HepG2 (cell line): Measurements from ENCODE around the gene EHBP1. TPM values are rescaled to one million over a fixed set of nuclear protein-coding genes. Genes with fewer than 3 reads are reported as not detected.

Experiments
- ATAC-seq: fragments of 200-7000 bp; cut with Tn5 transposase; 3 replicates; pipeline ENCODE4 v1.9.1; 2020; ENCODE audit warnings: mild to moderate bottlenecking, moderate library complexity
- BruUV-seq: library from RNA; stranded (reverse); fragments of 400-500 nt; replicated peaks from 2 replicates; lab custom pipeline; 2021; lab: Mats Ljungman, UMichigan
- CTCF ChIA-PET: fragments of 300-600 bp; formaldehyde crosslinking; extraction: SDS; loops from one replicate; lab custom pipeline; 2021; ENCODE audit warnings: low total read pairs, inconsistent platforms, low intra/inter-chr PET ratio; lab: Yijun Ruan, JAX
- POLR2A ChIA-PET: fragments of 350-600 bp; sonication (Branson Sonifier 250); formaldehyde crosslinking; loops from one replicate; lab custom pipeline; 2020; ENCODE audit warnings: antibody characterized with exemption, inconsistent platforms; lab: Yijun Ruan, JAX
- DNase-seq: peaks from one replicate; pipeline ENCODE4 v3.0.0-alpha.2; 2015; ENCODE audit warnings: low spot score
- FAIRE-seq: peaks from 3 replicates; lab custom pipeline; 2011; peaks lifted over from hg19 to GRCh38; lab: Jason Lieb, UNC
- H2AFZ ChIP-seq: one replicate; pipeline ENCODE4 v1.6.1; 2011; ENCODE audit warnings: low read length, inconsistent platforms
- H3K27ac ChIP-seq: fragments of 300-600 bp; 3 replicates; pipeline ENCODE4 v1.8.0; 2011; ENCODE audit warnings: mixed run types, mild to moderate bottlenecking, mixed read lengths, low read length, inconsistent platforms; ENCODE audit not compliant: insufficient read depth; ENCODE audit errors: extremely low read length
- H3K27me3 ChIP-seq, 2 experiments: fragments of 200-600 bp in 1 of 2; 2 replicates in 1 of 2; 3 replicates in 1 of 2; pipeline versions ENCODE4 v1.6.0 to v1.8.0; 2011; ENCODE audit warnings: low read length in 2 of 2, mild to moderate bottlenecking in 2 of 2, moderate library complexity in 2 of 2, inconsistent platforms in 1 of 2; ENCODE audit not compliant: insufficient read depth in 2 of 2, control insufficient read depth in 1 of 2
- H3K36me3 ChIP-seq, 2 experiments: fragments of 200-600 bp in 1 of 2; replicated peaks in 1 of 2; 2 replicates in 1 of 2; 3 replicates in 1 of 2; pipeline versions ENCODE4 v1.5.1 to v1.8.0; 2011; ENCODE audit warnings: low read length in 2 of 2, inconsistent platforms in 1 of 2; ENCODE audit not compliant: insufficient read depth in 2 of 2, control insufficient read depth in 1 of 2
- H3K4me1 ChIP-seq: 2 replicates; pipeline ENCODE4 v1.5.1; 2012; ENCODE audit warnings: low read length, inconsistent platforms; ENCODE audit not compliant: insufficient read depth
- H3K4me2 ChIP-seq: 2 replicates; pipeline ENCODE4 v1.6.0; 2011; ENCODE audit warnings: low read depth, low read length, inconsistent platforms
- H3K4me3 ChIP-seq, 3 experiments: fragments of 200-600 bp in 1 of 3; sonication (generic), shearing (Covaris generic) in 1 of 3; replicated peaks in 1 of 3; 2 replicates each; pipeline ENCODE4 v1.5.1; 2011 to 2016; ENCODE audit warnings: low read length in 3 of 3, inconsistent platforms in 2 of 3, low read depth in 2 of 3, mild to moderate bottlenecking in 2 of 3, control low read depth in 1 of 3, mixed read lengths in 1 of 3; ENCODE audit not compliant: insufficient read depth in 1 of 3
- H3K79me2 ChIP-seq: one replicate; pipeline ENCODE4 v1.6.1; 2011; ENCODE audit warnings: low read length, inconsistent platforms; ENCODE audit not compliant: insufficient read depth
- H3K9ac ChIP-seq: 2 replicates; pipeline ENCODE4 v1.6.0; 2011; ENCODE audit warnings: mild to moderate bottlenecking, low read depth, low read length, inconsistent platforms; ENCODE audit not compliant: insufficient read depth
- H3K9me3 ChIP-seq: 2 replicates; pipeline ENCODE4 v1.5.1; 2012; ENCODE audit warnings: mild to moderate bottlenecking, low read length
- H4K20me1 ChIP-seq: 2 replicates; pipeline ENCODE4 v1.6.0; 2011; ENCODE audit warnings: inconsistent platforms, mild to moderate bottlenecking, low read length, moderate library complexity; ENCODE audit not compliant: insufficient read depth
- ATAD3A ChIP-seq: sonication (generic); formaldehyde crosslinking; IDR thresholded peaks from 2 replicates; pipeline ENCODE4 v1.4.0; 2020; ENCODE audit warnings: missing genetic modification reagents
- CBX2 ChIP-seq, 2 experiments: fragments of 200-600 bp in 1 of 2; sonication (generic); formaldehyde crosslinking in 1 of 2; IDR thresholded peaks; 2 replicates each; pipeline versions ENCODE4 v1.7.0 to v1.8.1; 2018 to 2022; ENCODE audit warnings: low read depth in 2 of 2, low read length in 1 of 2, mild to moderate bottlenecking in 1 of 2, missing genetic modification reagents in 1 of 2
- DNMT1 ChIP-seq: sonication (generic); formaldehyde crosslinking; IDR thresholded peaks from 2 replicates; pipeline ENCODE4 v1.5.1; 2020; ENCODE audit warnings: mild to moderate bottlenecking, missing genetic modification reagents
- FOXA1 ChIP-seq, 2 experiments: fragments of 450-650 bp in 1 of 2; sonication (generic) in 1 of 2; formaldehyde crosslinking in 1 of 2; IDR thresholded peaks; 2 replicates each; pipeline versions ENCODE4 v1.4.0 to v1.6.1; 2016 to 2020; ENCODE audit warnings: missing genetic modification reagents in 1 of 2
- HOXD1 ChIP-seq: sonication (generic); formaldehyde crosslinking; IDR thresholded peaks from 2 replicates; pipeline ENCODE4 v1.5.0; 2020; ENCODE audit warnings: missing genetic modification reagents
- IRF2 ChIP-seq: IDR thresholded peaks from 2 replicates; pipeline ENCODE4 v1.6.1; 2018; ENCODE audit warnings: missing genetic modification reagents, missing compliant biosample characterization
- LRRFIP1 ChIP-seq: sonication (generic); formaldehyde crosslinking; conservative IDR thresholded peaks from 2 replicates; pipeline ENCODE4 v1.4.0; 2020; ENCODE audit warnings: missing genetic modification reagents
- MATR3 ChIP-seq: sonication (generic); formaldehyde crosslinking; IDR thresholded peaks from 2 replicates; pipeline ENCODE4 v1.4.0; 2020; ENCODE audit warnings: missing genetic modification reagents
- MIER2 ChIP-seq: IDR thresholded peaks from 2 replicates; pipeline ENCODE4 v1.6.1; 2016; ENCODE audit warnings: missing biosample characterization, missing genetic modification reagents
- MTF2 ChIP-seq: sonication (generic); formaldehyde crosslinking; IDR thresholded peaks from 2 replicates; pipeline ENCODE4 v1.5.0; 2020; ENCODE audit warnings: missing genetic modification reagents, borderline replicate concordance
- NCOR1 ChIP-seq: fragments of 200-600 bp; sonication (generic); IDR thresholded peaks from 2 replicates; pipeline ENCODE4 v1.7.0; 2017; ENCODE audit warnings: antibody characterized with exemption, low read length, borderline replicate concordance
- SIN3B ChIP-seq: fragments of 150-350 bp; IDR thresholded peaks from 2 replicates; pipeline ENCODE4 v1.6.1; 2014; ENCODE audit warnings: low read length
- SMAD9 ChIP-seq: sonication (generic); formaldehyde crosslinking; IDR thresholded peaks from 2 replicates; pipeline ENCODE4 v1.5.1; 2020; ENCODE audit warnings: mild to moderate bottlenecking, missing genetic modification reagents
- SNAPC5 ChIP-seq: sonication (generic); formaldehyde crosslinking; IDR thresholded peaks from 2 replicates; pipeline ENCODE4 v1.8.1; 2023; ENCODE audit warnings: mild to moderate bottlenecking, missing genetic modification reagents, borderline replicate concordance
- ZC3H4 ChIP-seq: sonication (generic); formaldehyde crosslinking; IDR thresholded peaks from 2 replicates; pipeline ENCODE4 v1.4.0; 2020; ENCODE audit warnings: missing genetic modification reagents, borderline replicate concordance
- ZNF18 ChIP-seq: sonication (generic); formaldehyde crosslinking; IDR thresholded peaks from 2 replicates; pipeline ENCODE4 v1.8.0; 2022; ENCODE audit warnings: mild to moderate bottlenecking, missing genetic modification reagents; ENCODE audit not compliant: insufficient replicate concordance
- ZNF275 ChIP-seq: sonication (generic); formaldehyde crosslinking; IDR thresholded peaks from 2 replicates; pipeline ENCODE4 v1.8.0; 2022; ENCODE audit warnings: missing genetic modification reagents, mild to moderate bottlenecking, inconsistent platforms, borderline replicate concordance
- WGBS: methylation state at CpG from one replicate; pipeline ENCODE4 v1.1.6; 2017; ENCODE audit warnings: low lambda C conversion rate; 5-methylcytosine and 5-hydroxymethylcytosine counted together
- in situ Hi-C: cut with HindIII; loops from 2 replicates; pipeline ENCODE4 v1.10.0; 2017; ENCODE audit warnings: low pct_unique_long_range_greater_than_20kb; ENCODE audit not compliant: extremely low pct_ligation_motif_present
- intact Hi-C: fragments of 100-400 bp; cut with micrococcal nuclease; formaldehyde crosslinking; loops from one replicate; pipeline ENCODE4 v1.10.0; 2022; ENCODE audit not compliant: unreplicated experiment
- polyA plus RNA-seq, 8 experiments: library from polyadenylated mRNA; depleted of rRNA in 3 of 8; stranded (reverse) in 7 of 8; unstranded in 1 of 8; fragments of >200 nt; fragmentation: Illumina TruSeq in 4 of 8; extraction: Trizol in 4 of 8; gene quantifications; 2 replicates each; pipeline versions ENCODE4 v1.2.1 to v1.2.3, GENCODE V29; 2011 to 2016; ENCODE audit warnings: low read depth in 4 of 8, missing spikeins in 1 of 8, mixed read lengths in 1 of 8; ENCODE audit not compliant: insufficient read depth in 1 of 8
- total RNA-seq, 5 experiments: library from RNA; depleted of rRNA; stranded (reverse); fragments of >200 nt; fragmentation: Illumina TruSeq; extraction: Trizol; gene quantifications; 2 replicates each; pipeline ENCODE4 v1.2.3, GENCODE V29; 2016; ENCODE audit warnings: low read depth in 1 of 5

The EHBP1 gene
- total and polyA plus RNA-seq, 2 of the 13 experiments (the other 11 are each of a cell fraction or from before 2014, with no cell fraction given): 93.5 to 146 TPM

- BruUV-seq: no TSS peak
- no peaks in the 10 kb centered on the region for H3K9me3 ChIP-seq
- no peaks in the 10 kb centered on the region for H3K27me3 ChIP-seq
- WGBS: 97% methylated on average over 4 of the region's 4 CpGs
- H3K9ac ChIP-seq: no peak overlapping the region
- intact Hi-C loops: no loop called here
- FAIRE-seq (no peak), ATAC-seq (no peak), DNase-seq (no peak)
- TF ChIP-seq LRRFIP1: no peak
- TF ChIP-seq NCOR1: no peak
- no peak for TF ChIP-seq ATAD3A (CRISPR knock-in tag)
- TF ChIP-seq MTF2: no peak
- no peak for TF ChIP-seq MIER2
- TF ChIP-seq SMAD9 (CRISPR knock-in tag): no peak
- no peak for TF ChIP-seq MATR3 (CRISPR knock-in tag)
- TF ChIP-seq DNMT1 (CRISPR knock-in tag): no peak
- no peak for TF ChIP-seq IRF2 (CRISPR knock-in tag)
- no peak for TF ChIP-seq ZNF275 (CRISPR knock-in tag)
- TF ChIP-seq SIN3B: no peak
- no peak for TF ChIP-seq FOXA1 (IDR thresholded peaks at IDR 0.05)
- TF ChIP-seq FOXA1 (CRISPR knock-in tag; IDR thresholded peaks at IDR 0.05): no peak
- no peak for TF ChIP-seq ZC3H4
- TF ChIP-seq HOXD1 (CRISPR knock-in tag): no peak
- no peak for TF ChIP-seq CBX2 (IDR thresholded peaks at IDR 0.05; ENCODE audit: low read depth, low read length)
- TF ChIP-seq CBX2 (CRISPR knock-in tag; IDR thresholded peaks at IDR 0.05; ENCODE audit: low read depth): no peak
- no peak for TF ChIP-seq SNAPC5 (CRISPR knock-in tag)
- TF ChIP-seq ZNF18: no peak
- no peaks in the 10 kb centered on the region; the same call in 1 of the 2 replicates for H4K20me1 ChIP-seq
- H3K36me3 ChIP-seq: peaks cover 3 to 33% of the 10 kb centered on the region in 2 experiments
- POLR2A ChIA-PET: interaction anchor here (0.6 kb wide), 1 partner anchor 799 kb away, joined by 3 read pairs; no protein-coding TSS in a partner anchor
- no peak overlapping the region for H2AFZ ChIP-seq
- H3K79me2 ChIP-seq: no peaks in the 10 kb centered on the region
- no peaks in the 10 kb centered on the region for H3K4me1 ChIP-seq
- CTCF ChIA-PET: no interaction called here
- in situ Hi-C loops: no loop called here
- no peak overlapping the region for H3K4me2 ChIP-seq
- H3K27ac ChIP-seq: no peak overlapping the region
- no peak overlapping the region for H3K4me3 ChIP-seq
These were observed 330.1 kb downstream of the EHBP1 start for GRCh38 chr2:63035660-63036059.
